ENCODE measurements around the gene ATP11B.

DNA sequence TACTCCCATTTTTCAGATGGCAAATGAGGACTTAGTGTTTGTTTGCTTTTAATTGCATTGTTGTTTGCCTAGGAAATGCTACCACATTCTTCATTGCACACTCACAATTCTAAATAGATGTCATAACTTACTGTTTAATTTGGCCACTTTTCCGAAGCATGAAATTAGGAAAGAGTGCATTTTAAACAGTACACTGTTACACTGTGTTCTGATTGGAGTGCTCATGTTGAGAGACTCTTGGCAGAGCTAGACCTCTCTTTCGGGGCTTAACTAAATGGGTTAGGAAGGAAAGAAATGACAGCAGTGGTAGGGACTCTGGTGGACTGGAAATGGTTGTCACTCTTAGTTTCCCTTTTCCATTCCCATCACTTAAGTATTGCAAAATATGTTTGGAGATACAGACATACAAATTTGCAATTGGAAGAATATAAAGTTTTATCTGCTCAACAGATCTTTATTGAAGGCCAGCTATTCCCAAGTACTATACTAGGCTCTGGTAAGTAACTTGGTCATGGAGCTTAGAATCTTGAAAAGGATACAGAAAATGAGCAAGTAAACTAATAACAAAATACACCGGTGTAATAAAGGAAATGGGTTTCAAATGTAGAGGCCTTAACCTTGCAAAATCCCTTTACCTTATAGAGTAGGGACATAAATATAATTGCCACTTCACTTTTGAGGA lies 96.8 kb downstream of the ATP11B start:
- TF ChIP-seq, protein P1, sequence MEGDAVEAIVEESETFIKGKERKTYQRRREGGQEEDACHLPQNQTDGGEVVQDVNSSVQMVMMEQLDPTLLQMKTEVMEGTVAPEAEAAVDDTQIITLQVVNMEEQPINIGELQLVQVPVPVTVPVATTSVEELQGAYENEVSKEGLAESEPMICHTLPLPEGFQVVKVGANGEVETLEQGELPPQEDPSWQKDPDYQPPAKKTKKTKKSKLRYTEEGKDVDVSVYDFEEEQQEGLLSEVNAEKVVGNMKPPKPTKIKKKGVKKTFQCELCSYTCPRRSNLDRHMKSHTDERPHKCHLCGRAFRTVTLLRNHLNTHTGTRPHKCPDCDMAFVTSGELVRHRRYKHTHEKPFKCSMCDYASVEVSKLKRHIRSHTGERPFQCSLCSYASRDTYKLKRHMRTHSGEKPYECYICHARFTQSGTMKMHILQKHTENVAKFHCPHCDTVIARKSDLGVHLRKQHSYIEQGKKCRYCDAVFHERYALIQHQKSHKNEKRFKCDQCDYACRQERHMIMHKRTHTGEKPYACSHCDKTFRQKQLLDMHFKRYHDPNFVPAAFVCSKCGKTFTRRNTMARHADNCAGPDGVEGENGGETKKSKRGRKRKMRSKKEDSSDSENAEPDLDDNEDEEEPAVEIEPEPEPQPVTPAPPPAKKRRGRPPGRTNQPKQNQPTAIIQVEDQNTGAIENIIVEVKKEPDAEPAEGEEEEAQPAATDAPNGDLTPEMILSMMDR (IDR thresholded peaks at IDR 0.05): no peak
- no peak for TF ChIP-seq POLR2A (IDR thresholded peaks at IDR 0.05)

Data from tibial nerve (tissue), 3 donors.